HG02678 (cell line): ENCODE data around the gene AP4S1.
"Not testable (repeated sequence)": the region's sequence is repeated elsewhere in the genome, so short reads cannot be mapped to it uniquely, and the experiment has no call there.

Experiments used
- ATAC-seq: cut with Tn5 transposase; IDR thresholded peaks from one replicate; pipeline ENCODE4 v1.9.1; 2021; ENCODE audit warnings: mild to moderate bottlenecking, moderate library complexity; ENCODE audit not compliant: unreplicated experiment

Gene AP4S1

GRCh38 chr14:31080484-31080883 lies 55.0 kb downstream of the AP4S1 start:
- no peak for ATAC-seq

DNA sequence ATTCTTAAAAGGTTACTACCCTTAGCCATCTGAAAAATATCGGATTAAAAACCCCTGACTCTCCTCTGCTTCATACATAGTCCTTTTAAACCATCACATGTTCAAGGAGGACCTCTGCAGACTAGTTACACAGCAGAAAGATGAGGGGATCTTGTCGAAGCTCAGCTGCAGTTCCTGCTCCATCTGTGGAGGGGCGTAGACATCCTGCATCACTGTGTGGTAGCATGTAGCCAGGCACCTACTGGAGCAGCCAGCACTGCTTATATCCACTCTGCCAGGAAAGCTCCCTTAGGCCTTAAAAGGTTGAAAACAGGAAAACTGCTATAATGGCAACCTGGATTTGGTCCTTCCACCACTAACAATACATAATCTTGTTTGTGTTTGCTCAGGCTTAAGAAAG lies 58.3 kb downstream of the AP4S1 start:
- ATAC-seq, result no peak

- ATAC-seq, result peak; percentile 84
These were observed 58.9 kb downstream of the AP4S1 start for GRCh38 chr14:31084385-31084784.

GRCh38 chr14:31085027-31085426 lies 59.6 kb downstream of the AP4S1 start:
- no peak for ATAC-seq

GRCh38 chr14:31086466-31086865 lies 61.0 kb downstream of the AP4S1 start:
- ATAC-seq, result not testable (repeated sequence)

- no peak for ATAC-seq
These were observed 65.7 kb downstream of the AP4S1 start for GRCh38 chr14:31090883-31091764.

- no peak for ATAC-seq
These were observed 66.8 kb downstream of the AP4S1 start for GRCh38 chr14:31092160-31092708.

DNA sequence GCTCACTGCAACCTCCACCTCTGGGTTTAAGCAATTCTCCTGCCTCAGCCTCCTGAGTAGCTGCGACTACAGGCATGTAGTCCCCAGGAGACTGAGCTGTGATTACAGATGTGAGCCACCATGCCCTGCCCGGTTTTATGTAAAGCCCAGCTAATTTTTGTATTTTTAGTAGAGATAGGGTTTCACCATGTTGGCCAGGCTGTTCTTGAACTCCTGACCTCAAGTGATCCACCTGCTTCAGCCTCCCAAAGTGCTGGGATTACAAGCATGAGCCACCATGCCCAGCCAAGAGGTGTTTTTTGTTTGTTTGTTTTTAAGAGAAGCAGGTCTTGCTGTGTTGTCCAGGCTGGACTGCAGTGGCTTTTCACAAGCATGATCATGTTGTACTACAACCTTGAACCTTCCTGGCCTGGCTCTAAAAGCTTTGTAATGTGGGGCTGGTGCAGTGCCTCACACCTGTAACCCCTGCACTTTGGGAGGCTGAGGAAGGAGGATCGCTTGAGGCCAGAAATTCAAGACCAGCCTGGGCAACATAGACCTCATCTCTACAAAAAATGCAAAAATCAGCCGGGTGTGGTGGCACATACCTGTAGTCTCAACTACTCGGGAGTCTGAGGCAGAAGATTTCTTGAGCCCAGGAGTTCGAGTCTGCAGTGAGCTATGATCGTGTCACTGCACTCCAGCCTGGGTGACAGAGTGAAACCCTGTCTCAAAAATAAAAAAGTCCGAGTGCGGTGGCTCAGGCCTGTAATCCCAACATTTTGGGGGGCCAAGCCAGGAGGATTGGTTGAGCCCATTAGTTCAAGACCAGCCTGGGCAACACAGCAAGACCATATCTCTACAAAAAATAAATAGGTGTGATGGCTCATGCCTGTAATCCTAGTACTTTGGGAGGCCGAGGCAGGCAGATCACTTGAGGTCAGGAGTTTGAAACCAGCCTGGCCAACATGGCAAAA lies 68.7 kb downstream of the AP4S1 start:
- not testable (repeated sequence) for ATAC-seq

GRCh38 chr14:31095817-31096216 lies 70.4 kb downstream of the AP4S1 start:
- not testable (repeated sequence) for ATAC-seq

GRCh38 chr14:31096255-31096654 lies 70.8 kb downstream of the AP4S1 start:
- ATAC-seq, result no peak

- ATAC-seq, result no peak
These were observed 71.6 kb downstream of the AP4S1 start for GRCh38 chr14:31097081-31097480.

DNA sequence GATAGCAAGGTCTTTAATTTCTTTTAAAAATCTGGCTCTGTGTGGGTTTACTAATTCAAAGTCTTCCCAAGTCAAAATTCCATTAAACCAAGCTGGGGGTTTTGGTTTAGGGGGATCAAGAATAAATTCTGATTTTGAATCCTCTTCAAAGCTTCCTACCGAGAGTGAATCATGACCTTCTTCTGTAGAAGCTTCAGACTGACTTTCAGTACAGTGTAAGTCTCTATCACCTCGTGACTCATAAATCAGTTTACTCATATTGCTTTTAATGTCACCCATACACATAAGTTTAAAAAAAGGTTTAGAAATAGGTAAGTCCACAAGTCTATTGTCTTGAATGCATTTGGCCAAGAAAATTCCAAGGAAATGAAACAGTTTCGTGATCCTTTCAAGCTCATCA lies 81.3 kb downstream of the AP4S1 start:
- no peak for ATAC-seq

DNA sequence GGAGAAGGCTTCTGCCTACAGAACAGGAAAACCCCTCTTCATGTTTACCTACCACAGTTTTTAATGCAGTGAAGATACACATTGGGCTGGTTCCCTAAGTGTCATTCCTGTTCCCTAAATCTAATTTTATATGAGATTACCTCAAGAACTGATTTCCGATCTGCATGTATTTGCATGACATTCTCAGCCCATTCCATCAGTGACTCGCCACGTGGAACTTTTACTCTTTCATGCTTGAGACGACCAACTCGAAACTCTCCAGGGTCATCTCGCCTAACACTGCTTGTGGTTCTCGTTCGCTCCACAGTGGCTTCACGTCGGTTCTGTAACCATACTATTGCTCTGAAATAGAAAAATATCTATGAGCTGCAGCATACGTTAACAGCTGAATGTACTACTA lies 83.8 kb downstream of the AP4S1 start:
- ATAC-seq, result no peak

DNA sequence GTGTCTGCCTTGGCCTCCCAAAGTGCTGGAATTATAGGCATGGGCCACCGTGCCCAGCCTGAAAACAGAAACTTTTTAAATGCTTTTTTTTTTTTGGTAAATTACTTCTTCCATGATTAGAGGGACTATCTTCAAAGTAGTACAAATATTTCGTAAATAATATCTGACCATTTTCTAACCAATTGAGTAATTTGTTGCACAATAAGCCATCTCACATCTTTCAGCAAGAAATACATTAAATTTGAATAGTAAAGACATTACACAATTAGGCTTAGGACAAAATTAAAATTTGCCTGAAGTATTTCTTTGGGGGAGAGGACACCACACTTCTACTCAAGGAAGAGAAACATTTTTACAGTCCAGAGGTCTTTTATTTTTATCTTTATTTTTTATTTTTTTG lies 85.4 kb downstream of the AP4S1 start:
- no peak for ATAC-seq

GRCh38 chr14:31113794-31114193 lies 88.3 kb downstream of the AP4S1 start:
- ATAC-seq, result no peak

- no peak for ATAC-seq
These were observed 93.4 kb downstream of the AP4S1 start for GRCh38 chr14:31118892-31119291.

- ATAC-seq, result no peak
These were observed 96.7 kb downstream of the AP4S1 start for GRCh38 chr14:31122098-31122611.

GRCh38 chr14:31122921-31123320 lies 97.5 kb downstream of the AP4S1 start:
- ATAC-seq, result no peak

- ATAC-seq, result no peak
These were observed 98.7 kb downstream of the AP4S1 start for GRCh38 chr14:31124197-31124596.

GRCh38 chr14:31125231-31125630 lies 99.8 kb downstream of the AP4S1 start:
- ATAC-seq, result no peak

DNA sequence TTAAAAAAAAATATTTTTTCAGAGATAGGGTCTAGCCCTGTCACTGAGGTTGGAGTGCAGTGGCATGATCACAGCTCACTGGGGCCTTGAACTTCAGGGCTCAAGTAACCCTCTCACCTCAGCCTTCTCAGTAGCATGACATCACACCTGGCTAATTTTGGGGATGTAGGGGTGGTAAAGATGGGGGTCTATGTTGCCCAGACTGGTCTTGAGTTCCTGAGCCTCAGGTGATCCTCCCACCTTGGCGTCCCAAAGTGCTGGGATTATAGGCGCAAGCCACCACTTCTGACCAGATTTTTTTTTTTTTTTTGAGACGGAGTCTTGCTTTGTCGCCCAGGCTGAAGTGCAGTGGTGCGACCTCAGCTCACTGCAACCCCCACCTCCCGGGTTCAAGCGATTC lies 101.2 kb downstream of the AP4S1 start:
- no peak for ATAC-seq
